Colonic mucosa (tissue), 4 donors: ENCODE measurements around the gene HIPK2. TPM values are rescaled to one million over a fixed set of nuclear protein-coding genes. Genes with fewer than 3 reads are reported as not detected.

Experiments used
- DNase-seq: peaks from one replicate; pipeline ENCODE4 v3.0.0-alpha.2; 2020
- H3K27ac ChIP-seq: fragments of 200-600 bp; one replicate; pipeline ENCODE4 v1.8.0; 2021
- H3K27me3 ChIP-seq: fragments of 200-600 bp; one replicate; pipeline ENCODE4 v1.8.0; 2021
- H3K36me3 ChIP-seq: fragments of 200-600 bp; one replicate; pipeline ENCODE4 v1.8.0; 2021
- H3K4me1 ChIP-seq: fragments of 200-600 bp; one replicate; pipeline ENCODE4 v1.8.0; 2021; ENCODE audit warnings: mild to moderate bottlenecking
- H3K4me3 ChIP-seq: fragments of 200-600 bp; one replicate; pipeline ENCODE4 v1.8.0; 2021
- H3K9ac ChIP-seq, 2 donors: one replicate each; pipeline ENCODE4 v1.7.0; 2013; ENCODE audit warnings: control low read depth in 2 of 2, low read depth in 2 of 2, low read length in 2 of 2
- H3K9me3 ChIP-seq: fragments of 200-600 bp; one replicate; pipeline ENCODE4 v1.8.0; 2021
- CTCF ChIP-seq: fragments of 200-600 bp; IDR thresholded peaks from one replicate; pipeline ENCODE4 v1.8.0; 2022; ENCODE audit warnings: antibody characterized with exemption, mild to moderate bottlenecking
- intact Hi-C: fragments of 100-400 bp; cut with DNase I; formaldehyde crosslinking; loops from one replicate; pipeline ENCODE4 v1.14.1; 2022
- total RNA-seq, 2 donors: library from RNA; stranded (reverse); fragmentation: NEBNext Ultra II Directional in 1 of 2; extraction: Animal tissue kit (Norgen Biotek cat#: 25700) in 1 of 2; gene quantifications; one replicate each; pipeline ENCODE4 v1.2.1, GENCODE V29; 2021
- donor health status: healthy.
- donor health status: DM: no; HTN: no; CAD: no.
- donor health status: DM: no; HTN: no; CAD: no.

Gene HIPK2
- total RNA-seq, 2 donors from 2014 or later: 25.3 to 28.4 TPM

- Histone ChIP-seq H3K4me1 (no peaks in the 10 kb centered on the region), H3K9ac (no peak overlapping the region), H3K27ac (no peak overlapping the region), H3K9me3 (no peaks in the 10 kb centered on the region), H3K36me3 (no peaks in the 10 kb centered on the region), H3K27me3 (no peaks in the 10 kb centered on the region), H3K4me3 (no peak overlapping the region)
- no peak for DNase-seq
- intact Hi-C loops: no loop called here
- no peak for TF ChIP-seq CTCF
Observed at GRCh38 chr7:139811066-139811465, 33.3 kb upstream of the HIPK2 start.

- intact Hi-C loops: no loop called here
- Histone ChIP-seq H3K9ac (no peak overlapping the region), H3K4me3 (no peak overlapping the region), H3K4me1 (no peaks in the 10 kb centered on the region), H3K27ac (no peak overlapping the region), H3K27me3 (no peaks in the 10 kb centered on the region), H3K9me3 (no peaks in the 10 kb centered on the region), H3K36me3 (no peaks in the 10 kb centered on the region)
- no peak for TF ChIP-seq CTCF
- DNase-seq: no peak
Observed at GRCh38 chr7:139808846-139809442, 31.1 kb upstream of the HIPK2 start.

GRCh38 chr7:139808427-139808826 lies 30.6 kb upstream of the HIPK2 start:
- Histone ChIP-seq H3K27ac (no peak overlapping the region), H3K4me1 (no peaks in the 10 kb centered on the region), H3K9me3 (no peaks in the 10 kb centered on the region), H3K27me3 (no peaks in the 10 kb centered on the region), H3K36me3 (no peaks in the 10 kb centered on the region), H3K9ac (no peak overlapping the region), H3K4me3 (no peak overlapping the region)
- intact Hi-C loops: no loop called here
- DNase-seq: no peak
- no peak for TF ChIP-seq CTCF

- TF ChIP-seq CTCF: no peak
- H3K4me3 ChIP-seq: no peak overlapping the region
- DNase-seq: no peak
- no peaks in the 10 kb centered on the region for H3K36me3 ChIP-seq
- intact Hi-C loops: no loop called here
- no peaks in the 10 kb centered on the region for H3K9me3 ChIP-seq
- H3K27me3 ChIP-seq: no peaks in the 10 kb centered on the region
- H3K4me1 ChIP-seq: no peaks in the 10 kb centered on the region
- H3K9ac ChIP-seq: no peak overlapping the region
- no peak overlapping the region for H3K27ac ChIP-seq
Observed at GRCh38 chr7:139807009-139807408, 29.2 kb upstream of the HIPK2 start.

GRCh38 chr7:139804571-139804970 lies 26.8 kb upstream of the HIPK2 start:
- DNase-seq: no peak
- no peak overlapping the region for H3K9ac ChIP-seq
- no peaks in the 10 kb centered on the region for H3K4me1 ChIP-seq
- no peak for TF ChIP-seq CTCF
- intact Hi-C loops: no loop called here
- no peaks in the 10 kb centered on the region for H3K36me3 ChIP-seq
- H3K9me3 ChIP-seq: no peaks in the 10 kb centered on the region
- H3K27me3 ChIP-seq: no peaks in the 10 kb centered on the region
- no peak overlapping the region for H3K4me3 ChIP-seq
- no peak overlapping the region for H3K27ac ChIP-seq
